Measurements from ENCODE around the gene RBM28.
A peak's percentile ranks its signal among the peaks of the same experiment; 100 is the strongest.

RBM28 gene, protein sequence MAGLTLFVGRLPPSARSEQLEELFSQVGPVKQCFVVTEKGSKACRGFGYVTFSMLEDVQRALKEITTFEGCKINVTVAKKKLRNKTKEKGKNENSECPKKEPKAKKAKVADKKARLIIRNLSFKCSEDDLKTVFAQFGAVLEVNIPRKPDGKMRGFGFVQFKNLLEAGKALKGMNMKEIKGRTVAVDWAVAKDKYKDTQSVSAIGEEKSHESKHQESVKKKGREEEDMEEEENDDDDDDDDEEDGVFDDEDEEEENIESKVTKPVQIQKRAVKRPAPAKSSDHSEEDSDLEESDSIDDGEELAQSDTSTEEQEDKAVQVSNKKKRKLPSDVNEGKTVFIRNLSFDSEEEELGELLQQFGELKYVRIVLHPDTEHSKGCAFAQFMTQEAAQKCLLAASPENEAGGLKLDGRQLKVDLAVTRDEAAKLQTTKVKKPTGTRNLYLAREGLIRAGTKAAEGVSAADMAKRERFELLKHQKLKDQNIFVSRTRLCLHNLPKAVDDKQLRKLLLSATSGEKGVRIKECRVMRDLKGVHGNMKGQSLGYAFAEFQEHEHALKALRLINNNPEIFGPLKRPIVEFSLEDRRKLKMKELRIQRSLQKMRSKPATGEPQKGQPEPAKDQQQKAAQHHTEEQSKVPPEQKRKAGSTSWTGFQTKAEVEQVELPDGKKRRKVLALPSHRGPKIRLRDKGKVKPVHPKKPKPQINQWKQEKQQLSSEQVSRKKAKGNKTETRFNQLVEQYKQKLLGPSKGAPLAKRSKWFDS

DNA sequence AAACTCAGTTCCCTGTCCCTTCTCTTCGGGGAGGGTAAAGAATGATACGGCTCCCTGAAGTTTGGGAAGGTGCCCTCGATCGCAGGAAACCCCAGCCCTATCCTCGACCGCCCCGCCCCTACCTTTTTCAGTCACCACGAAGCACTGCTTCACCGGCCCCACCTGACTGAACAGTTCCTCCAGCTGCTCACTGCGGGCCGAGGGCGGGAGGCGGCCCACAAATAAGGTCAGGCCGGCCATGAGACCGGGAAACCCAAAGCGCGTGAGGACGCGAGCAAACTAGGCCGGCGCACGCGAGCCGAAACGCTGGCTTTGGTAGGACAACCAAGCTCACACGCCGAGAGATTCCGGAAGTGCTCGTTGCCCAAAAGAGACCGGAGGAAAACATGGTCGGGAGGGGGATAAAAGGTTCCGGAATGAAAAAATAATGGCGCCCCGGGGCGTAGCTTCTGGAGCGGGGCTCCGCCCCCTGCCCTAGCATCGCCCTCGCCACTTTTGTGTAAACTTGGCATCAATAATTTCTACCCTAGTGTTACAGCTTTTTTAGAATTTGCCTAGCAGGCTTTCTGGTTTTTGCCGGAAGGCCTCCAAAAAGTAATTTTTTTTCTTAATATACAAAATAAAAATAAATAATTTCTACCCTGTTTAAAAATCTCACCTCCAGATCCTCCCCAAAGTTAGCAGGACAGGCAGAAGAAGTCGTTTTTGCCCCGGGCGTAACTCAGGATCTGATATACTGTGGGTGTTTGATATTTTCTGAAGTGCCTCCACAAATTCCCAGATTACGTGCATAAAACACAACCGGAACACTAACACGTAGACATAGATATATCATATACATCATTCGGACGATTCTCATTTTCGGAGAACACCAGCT lies at the start of gene RBM28:
TSS of gene RBM28 (minus strand) at position 355 of the 877 bp plus-strand sequence. CDS start at position 240, 115 bp downstream.
- DNase-seq (ENCODE audit: low spot score) = peak; percentile 78

DNA sequence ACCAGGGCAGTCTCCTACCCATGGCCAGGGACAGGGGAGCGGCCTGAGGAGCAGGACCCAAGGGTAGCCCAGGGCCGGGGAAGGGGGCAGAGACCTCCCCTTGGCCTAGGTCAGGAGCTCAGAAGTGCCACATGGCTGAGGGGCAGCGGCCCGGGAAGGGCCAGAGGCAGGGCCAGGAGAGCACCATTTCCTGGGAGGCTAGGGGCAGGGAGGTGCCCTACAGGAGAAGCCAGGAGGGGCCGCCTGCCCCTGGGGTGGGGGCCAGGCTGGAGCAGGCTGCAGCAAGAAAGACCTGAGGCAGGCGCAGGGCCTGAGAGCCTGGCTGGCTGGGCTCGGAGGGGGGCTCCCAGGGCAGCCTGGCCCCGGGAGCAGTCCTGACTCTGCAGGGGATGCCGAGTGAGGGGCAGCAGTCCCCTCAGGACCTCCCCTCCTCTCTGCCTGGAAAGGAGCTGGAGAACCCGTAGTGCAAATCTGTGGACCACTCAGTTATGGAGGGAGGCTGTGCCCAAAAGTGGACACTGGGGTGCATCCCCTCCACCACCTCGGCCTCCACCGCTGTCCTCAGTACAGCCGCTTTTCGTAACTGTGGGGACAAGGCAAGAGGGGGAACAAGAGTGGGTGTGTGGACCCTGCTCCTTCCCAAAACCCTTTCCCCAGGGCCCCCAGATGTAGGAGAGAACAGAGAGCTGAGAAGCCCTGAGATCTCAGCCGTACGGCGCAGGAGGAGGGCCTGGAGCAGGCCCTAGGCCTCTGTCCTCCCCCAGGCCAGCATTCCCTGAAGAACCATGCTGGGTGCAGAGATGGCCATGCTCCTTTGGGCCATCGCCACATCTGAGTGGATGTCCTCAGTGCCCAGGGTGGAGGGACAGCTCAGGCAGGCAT lies 49.0 kb upstream of the RBM28 start:
- DNase-seq (ENCODE audit: low spot score) = no peak

DNA sequence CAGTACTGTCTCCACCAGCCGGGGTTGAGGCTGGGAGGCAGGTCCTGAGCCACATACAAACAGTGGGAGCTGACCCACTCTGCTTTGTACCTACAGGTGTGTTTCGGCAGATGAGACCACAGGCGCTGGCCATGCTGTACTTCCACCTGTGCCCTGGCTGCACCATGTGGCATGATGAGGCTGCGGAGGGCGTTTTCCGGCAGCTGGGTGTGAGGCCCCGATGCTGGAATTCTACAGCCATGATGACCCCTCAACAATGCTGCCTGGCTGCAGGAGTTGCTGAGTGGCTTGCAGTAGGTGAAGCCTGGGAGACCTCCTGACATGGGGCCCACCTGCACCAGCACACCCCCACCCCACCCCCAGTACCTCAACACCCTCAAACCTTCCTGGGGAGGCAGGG lies 48.1 kb upstream of the RBM28 start:
- DNase-seq (ENCODE audit: low spot score) = no peak

DNA sequence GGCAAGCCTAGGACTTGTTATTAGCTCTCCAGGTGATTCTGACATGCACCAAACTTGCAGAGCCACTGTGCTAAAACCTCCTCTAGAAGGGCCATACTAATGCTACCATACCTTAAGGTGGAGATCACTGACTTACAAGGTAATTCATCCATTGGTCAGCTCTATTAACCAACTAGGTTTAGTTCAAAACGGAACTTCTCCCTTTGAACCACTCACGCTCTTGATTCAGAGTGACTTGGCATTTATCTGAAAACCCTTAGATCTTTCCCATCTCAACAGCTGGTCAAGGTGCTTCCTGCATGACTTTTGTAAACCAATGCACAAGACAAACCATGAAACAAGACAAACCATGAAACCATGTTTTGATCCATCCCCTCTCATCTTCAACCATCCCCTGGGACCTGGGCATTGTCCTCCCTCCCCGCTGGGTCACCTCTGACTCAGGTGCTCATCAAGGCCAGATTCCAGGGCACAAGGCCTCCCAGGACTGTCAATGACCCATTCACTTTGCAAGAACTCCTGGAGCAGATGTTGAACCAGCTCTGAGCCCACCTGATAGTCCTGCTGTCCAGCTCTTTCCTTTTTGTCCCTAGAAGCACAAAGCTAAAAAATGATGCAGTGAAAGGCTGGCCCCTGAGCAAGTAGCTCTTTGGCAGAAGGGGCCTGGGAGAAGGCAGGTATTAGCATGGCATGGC lies 47.3 kb upstream of the RBM28 start:
- no peak for DNase-seq (ENCODE audit: low spot score)

DNA sequence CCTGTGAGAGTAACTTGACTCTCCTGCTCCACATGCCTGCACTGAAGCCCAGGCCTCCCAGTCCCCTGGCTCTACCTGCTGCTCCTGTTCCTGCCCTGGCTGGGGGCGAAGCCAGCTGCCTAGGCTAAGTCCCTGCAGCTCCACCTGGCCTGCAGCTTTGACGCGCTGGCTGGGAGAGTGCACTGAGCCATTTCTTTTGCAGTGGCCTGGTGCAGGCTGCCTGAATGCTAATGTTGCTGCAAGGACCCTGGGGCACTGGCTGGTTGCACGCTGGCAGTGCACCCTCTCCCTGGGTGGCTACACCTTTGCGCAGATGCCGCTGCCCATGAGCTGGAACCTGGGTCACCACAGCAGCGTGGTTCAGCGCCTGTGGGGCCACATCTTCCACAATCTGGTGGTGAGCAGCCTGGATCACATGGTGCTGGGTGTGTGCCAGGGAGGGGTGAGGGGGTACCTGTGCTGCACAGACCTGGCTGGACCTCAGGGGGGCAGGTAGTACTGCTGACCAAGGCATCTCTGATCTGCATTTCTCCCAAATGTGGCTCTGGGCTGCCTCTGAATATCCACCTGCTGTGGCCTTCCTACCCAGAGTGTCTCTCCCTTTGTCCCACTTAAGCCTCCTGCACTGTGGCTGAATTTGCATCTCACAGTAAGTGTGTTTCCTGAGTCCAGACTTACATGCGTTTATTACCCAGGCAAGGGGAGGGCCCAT lies 46.1 kb upstream of the RBM28 start:
- no peak for DNase-seq (ENCODE audit: low spot score)

DNA sequence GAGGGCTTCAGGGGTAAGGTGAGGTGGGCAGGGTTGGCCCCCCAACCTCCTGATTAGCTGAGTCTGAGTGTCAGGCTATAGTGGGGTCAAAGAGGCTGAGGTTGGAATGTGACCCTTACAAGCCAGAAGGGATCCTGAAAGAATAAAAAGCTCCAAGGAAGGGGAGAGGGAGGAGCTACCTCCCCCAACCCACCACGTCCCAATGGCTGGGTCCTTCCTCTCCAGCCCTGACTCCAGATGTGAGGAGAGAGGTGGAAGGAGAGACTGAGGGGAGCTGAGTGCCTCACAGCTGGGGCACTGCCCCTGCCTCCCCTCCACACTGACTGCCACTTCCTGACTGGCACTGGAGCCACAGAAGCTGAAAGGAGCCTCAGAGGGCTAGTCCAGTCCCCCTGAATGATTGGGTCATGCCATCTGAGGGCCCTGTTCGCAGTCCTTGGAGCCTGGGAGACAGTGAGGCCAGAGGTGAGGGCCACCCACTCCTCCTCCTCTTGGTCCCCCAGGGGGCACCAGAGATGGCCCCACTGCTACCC lies 45.4 kb upstream of the RBM28 start:
- DNase-seq (ENCODE audit: low spot score) = no peak

DNA sequence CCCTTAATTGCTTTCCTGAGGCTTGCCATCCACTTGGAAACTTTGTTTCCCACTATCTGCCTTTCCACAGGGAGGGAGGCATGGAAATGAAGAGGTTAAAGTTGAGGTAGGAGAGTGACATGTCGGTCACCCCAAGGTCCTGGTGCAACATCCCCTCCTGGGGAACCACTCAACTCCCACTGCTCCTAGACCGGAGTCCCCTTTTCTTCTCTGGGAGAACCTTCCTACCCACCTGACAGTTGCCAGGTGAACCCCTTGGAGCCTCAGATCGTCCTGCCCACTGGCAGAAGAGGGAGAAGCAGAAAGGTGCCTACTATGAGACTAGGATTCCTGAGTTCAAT lies 44.4 kb upstream of the RBM28 start:
- no peak for DNase-seq (ENCODE audit: low spot score)

DNA sequence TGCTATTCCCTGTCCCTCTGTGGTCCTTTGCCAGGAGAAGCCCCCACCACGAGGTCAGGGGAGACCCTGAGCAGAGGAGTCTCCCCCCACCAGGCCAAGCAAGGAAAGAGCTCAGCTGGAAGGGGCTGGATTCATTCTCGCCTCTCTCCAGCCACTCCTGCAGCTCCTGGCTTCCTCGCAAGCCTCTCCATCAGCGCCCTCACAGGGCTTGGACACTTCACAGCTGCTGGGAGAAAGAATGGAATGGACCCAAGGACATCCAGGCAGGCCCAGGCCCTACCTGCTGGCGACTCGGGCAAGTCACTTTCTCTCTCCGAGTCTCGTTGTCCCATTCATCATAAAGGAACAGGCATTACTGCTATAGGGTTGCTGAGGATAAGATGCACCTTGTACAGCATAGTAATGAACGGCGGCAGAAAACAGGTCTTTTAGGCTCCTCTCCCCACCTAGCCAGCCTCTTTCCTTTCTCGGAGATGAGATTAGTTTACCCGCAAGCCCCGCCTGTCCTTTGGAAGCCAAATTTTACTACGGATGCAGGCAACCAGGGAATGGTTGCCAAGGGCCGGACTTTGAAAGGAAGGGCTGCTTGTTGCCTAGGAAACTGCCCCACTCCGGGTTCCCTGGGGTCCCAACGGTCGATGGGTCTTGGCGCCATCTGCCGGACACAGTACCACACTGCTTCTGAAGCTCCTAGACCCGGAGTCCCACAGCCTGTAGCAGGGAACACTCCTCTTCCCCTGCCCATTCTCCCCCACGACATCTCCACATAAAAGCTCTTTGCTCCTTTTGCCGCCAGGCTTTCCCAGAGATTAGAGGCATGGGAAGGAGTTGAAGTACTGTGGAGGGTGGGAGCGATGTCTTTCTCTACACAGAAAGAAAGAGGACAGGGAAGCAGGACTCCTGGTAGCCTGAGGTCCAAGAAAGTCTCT lies 43.8 kb upstream of the RBM28 start:
- peak; percentile 59 for DNase-seq (ENCODE audit: low spot score)

DNA sequence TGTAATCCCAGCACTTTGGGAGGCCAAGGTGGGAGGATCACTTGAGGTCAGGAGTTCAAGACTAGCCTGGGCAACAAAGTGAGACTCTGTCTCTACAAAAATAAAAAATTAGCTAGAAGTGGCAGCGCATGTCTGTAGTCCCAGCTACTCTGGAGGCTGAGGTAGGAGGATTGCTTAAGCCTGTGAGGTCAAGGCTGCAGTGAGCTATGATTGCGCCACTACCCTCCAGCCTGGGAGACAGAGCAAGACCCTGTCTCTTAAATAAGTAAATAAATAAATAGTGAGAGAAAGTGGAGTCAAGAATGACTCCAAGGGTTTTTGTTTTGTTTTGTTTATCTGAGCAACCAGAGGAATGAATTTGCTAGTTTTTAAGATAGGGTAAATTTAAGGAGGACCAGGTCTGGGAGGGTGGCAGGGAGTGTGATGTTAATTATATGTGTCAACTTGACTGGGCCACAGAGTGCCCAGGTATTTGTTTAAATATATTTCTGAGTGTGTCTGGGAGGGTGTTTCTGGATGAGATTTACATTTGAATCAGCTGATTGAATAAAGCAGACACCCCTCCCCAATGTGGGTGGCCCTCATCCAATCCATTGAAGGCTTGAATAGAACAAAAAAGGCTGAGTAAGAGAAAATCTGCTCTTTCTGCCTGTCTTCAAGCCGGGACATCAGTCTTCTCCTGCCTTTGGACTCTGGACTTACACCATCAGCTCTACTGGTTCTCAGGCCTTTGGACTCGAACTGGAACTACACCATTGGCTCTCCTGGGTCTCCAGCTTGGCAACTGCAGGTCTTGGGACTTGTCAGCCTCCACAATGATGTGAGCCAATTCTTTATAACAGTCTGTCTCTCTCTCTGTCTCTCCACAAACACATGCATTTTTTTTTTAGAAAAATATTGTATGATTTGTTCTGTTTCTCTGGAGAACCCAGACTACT lies 42.5 kb upstream of the RBM28 start:
- no peak for DNase-seq (ENCODE audit: low spot score)

DNA sequence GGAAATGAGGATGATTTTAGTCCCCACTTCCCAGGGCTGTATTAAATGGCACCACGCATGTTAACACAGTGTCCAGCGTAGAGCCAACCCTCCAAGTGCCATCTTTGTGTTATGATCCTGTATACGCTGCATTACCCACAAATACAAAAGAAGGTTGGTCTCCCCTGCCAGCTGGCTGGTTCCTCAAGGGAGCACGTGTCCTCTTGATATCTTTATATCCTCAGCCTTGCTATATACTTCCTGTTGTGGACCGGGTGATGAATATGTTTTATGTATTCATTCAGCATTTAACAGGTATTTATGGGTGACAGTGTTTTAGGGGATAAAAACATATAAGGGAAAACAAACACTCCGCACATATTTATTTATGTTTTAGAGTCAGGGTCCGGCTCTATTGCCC lies 41.0 kb upstream of the RBM28 start:
- DNase-seq (ENCODE audit: low spot score) = no peak

DNA sequence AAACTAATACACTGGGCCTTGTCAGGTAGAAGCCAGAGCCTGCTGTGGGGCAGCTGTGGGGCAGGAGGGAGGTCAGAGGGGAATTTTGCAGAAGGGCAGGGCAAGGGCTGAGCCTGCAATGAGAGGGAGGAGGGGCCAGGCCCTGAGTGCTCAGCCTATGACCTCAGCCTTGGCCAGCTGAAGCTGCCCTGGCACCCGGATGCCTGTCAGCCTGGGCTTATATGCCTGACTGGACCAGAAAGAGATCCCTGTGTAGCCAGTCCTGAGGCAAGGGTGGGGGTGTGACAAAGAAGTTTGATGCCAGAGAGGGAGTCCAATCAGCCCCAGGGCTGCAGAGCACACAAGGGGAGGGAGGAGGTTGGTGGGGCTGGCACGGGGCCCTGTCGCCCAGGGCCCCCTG lies 40.1 kb upstream of the RBM28 start:
- DNase-seq (ENCODE audit: low spot score) = no peak

DNA sequence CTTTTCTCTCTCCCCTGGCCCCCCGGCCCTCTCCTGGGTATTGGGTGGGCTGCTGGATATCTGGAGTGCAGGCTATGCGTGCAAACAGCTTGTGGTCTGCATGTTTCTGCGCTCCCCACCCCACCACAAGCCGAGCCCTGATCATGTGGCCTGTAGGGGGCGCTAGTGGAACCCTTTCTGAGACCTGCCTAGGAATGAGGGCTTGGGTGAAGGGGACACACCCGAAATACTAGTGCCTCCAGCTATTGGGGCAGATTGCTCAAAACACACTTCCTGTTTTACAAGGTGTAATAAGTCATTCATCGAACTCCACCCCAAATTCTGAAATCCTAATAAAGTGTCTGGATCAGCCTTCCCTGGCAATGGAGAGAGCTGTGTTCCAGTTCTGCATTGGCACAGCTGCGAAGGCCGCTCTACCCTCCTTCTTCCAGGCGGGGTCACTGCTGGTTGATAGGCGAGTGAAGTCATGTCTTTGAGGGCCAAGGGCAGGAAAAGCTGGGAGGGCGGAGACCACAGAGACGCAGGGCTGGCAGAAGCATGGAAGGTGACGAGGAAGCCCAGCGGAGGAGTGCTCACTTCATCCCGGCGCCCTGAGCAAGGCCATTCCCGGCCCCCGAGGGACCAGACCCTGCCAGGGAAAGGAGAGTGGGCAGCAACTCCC lies 37.6 kb upstream of the RBM28 start:
- DNase-seq (ENCODE audit: low spot score) = no peak

DNA sequence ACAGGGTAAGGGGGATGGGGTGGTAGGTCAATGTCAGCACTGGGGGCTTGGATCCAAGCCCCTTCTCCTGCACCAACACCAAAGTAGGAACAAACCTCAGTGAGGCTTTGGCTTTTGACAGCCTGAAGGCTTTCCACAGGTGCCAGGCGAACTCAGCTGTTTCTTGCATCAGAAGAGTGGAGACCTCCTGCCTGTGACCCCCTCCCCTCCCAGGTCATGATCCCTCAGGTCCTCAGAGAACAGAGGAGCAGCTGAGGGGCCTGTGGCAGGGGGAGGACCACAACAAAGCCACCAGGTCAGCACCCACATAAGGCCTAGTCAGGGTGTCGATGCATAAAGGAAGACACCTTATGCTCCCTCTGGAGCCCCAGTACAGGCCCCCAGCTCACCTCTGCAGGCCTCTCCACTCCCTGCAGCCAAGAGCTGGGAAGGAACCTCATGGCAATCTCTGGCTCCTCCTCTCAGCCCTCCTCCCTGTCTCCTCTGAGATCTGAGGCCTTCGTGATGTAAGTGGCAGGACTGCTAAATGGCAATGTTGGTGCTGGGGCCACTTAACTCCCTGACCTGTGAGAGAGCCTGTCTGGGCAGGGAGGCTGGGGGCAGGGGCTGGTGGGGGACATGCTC lies 36.9 kb upstream of the RBM28 start:
- DNase-seq (ENCODE audit: low spot score) = no peak

DNA sequence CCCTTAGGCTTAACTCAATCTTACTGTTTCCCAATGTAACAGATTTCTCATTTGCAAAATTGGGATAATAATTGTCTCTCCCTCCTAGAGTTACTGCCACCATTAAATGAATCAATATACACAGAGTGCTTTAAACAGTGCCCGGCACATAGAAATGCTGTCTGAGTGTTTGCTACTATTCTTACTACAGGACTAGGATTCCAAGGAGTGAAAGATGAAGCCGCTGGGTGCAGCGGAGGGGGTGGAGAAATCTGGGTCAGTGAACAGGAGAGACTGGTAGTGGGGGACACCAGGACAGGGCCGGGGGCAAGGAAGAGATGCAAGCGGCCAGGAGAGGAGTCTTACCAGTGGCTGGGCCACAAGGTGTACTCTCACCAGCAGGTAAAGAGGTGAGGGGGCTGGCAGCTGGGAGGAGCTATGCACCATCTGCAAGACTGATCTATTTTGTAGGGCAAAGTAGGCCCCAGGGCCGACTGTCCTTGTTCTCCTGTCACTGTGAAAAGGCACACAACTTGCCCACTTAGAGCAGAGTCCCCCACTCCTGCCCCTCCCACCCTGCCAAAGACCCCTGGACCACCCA lies 36.3 kb upstream of the RBM28 start:
- no peak for DNase-seq (ENCODE audit: low spot score)

DNA sequence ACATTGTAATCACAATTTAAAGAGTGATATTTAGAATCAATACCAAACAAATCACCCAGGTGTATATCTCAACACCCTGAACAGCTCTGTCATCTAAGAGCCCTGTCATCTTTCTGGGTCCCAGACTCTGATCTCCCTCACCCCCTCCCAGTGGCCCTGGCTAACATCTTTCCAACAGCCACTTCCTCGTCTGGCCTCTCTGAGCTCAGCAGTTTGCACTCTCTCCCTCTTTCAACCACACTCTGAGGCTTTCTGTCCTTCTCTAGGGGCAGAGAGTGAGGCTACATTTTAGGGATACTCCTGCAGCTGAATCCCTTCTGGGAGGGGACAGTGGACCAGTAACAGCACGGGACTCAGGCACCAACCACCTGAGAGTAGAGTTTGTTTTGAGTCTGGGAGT lies 34.9 kb upstream of the RBM28 start:
- DNase-seq (ENCODE audit: low spot score) = no peak

DNA sequence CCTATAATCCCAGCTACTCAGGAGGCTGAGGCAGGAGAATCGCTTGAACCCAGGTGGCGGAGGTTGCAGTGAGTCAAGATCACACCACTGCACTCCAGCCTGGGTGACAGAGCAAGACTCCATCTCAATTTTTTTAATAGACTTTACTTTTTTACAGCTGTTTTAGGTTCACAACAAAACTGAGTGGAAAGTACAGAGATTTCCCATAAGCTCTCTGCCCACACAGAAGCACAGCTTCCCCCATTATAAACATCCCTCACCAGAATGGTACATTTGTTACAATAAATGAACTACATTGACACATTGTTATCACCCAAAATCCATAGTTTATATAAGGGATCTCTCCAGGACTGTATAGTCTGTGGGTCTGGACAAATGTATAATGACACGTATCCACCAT lies 32.4 kb upstream of the RBM28 start:
- no peak for DNase-seq (ENCODE audit: low spot score)
